ENCODE measurements around the gene TEKT3. TPM values are rescaled to one million over a fixed set of nuclear protein-coding genes. Genes with fewer than 3 reads are reported as not detected.

TEKT3 gene
- total RNA-seq, 3 donors from 2014 or later = 2.5 to 2.6 TPM; not detected in 1

DNA sequence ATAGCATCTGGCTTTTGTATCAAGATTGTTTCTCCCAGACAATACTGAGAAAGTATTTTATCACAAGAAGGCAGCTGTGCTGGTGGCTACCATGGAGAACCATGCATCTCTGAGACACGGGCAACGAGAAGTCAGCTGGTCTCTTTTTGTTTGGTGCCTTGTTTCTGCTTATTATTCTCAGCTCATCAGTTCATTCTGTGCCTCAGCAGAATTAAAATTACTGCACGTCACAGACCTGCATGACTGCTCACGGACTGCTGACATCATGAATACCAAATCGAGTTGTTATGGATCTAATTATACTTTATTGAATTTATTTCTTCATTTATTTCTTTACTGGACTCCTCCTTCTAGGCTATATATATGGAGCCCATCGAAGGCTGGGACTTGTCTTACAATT lies 57.3 kb downstream of the TEKT3 start:
- Histone ChIP-seq H3K27me3 (no peaks in the 10 kb centered on the region), H3K27ac (no peak overlapping the region), H3K36me3 (no peaks in the 10 kb centered on the region), H3K4me3 (no peak overlapping the region), H3K4me1 (no peaks in the 10 kb centered on the region), H3K9me3 (no peaks in the 10 kb centered on the region)
- TF ChIP-seq POLR2A (IDR thresholded peaks at IDR 0.05) = no peak
- intact Hi-C loops (cut with DNase I; ENCODE audit: low total_unique reads) = no loop called here
- DNase-seq (ENCODE audit: low spot score in 2 of 2) = no peak

DNA sequence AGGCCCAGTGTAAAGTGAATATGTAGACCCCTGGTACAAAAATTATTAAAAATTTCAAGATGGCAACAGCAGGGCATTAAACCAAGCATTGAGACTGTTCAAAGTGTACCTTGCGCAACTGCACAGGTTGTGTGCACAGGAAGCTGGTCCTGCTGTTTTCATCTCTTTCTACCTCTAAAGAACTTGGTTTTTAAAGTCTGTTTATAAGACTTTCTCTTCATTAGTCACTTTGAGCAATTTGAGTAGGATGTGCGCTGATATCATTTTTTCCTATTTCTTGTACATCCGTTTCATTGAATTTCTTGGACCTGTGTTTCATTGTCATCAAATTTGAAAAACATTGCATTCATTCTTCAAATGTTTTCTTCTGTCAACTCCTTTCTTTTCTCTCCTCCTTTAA lies 59.5 kb downstream of the TEKT3 start:
- intact Hi-C loops (cut with DNase I; ENCODE audit: low total_unique reads) = no loop called here
- TF ChIP-seq POLR2AphosphoS5 (IDR thresholded peaks at IDR 0.05) (no peak), POLR2A (IDR thresholded peaks at IDR 0.05) (no peak)
- TF ChIP-seq, protein P1, sequence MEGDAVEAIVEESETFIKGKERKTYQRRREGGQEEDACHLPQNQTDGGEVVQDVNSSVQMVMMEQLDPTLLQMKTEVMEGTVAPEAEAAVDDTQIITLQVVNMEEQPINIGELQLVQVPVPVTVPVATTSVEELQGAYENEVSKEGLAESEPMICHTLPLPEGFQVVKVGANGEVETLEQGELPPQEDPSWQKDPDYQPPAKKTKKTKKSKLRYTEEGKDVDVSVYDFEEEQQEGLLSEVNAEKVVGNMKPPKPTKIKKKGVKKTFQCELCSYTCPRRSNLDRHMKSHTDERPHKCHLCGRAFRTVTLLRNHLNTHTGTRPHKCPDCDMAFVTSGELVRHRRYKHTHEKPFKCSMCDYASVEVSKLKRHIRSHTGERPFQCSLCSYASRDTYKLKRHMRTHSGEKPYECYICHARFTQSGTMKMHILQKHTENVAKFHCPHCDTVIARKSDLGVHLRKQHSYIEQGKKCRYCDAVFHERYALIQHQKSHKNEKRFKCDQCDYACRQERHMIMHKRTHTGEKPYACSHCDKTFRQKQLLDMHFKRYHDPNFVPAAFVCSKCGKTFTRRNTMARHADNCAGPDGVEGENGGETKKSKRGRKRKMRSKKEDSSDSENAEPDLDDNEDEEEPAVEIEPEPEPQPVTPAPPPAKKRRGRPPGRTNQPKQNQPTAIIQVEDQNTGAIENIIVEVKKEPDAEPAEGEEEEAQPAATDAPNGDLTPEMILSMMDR (IDR thresholded peaks at IDR 0.05) = no peak
- H3K27ac ChIP-seq = no peak overlapping the region
- H3K9me3 ChIP-seq = no peaks in the 10 kb centered on the region
- H3K4me1 ChIP-seq = no peaks in the 10 kb centered on the region
- H3K36me3 ChIP-seq = no peaks in the 10 kb centered on the region
- no peaks in the 10 kb centered on the region for H3K27me3 ChIP-seq
- H3K4me3 ChIP-seq = no peak overlapping the region
- DNase-seq (ENCODE audit: low spot score in 2 of 2) = no peak

DNA sequence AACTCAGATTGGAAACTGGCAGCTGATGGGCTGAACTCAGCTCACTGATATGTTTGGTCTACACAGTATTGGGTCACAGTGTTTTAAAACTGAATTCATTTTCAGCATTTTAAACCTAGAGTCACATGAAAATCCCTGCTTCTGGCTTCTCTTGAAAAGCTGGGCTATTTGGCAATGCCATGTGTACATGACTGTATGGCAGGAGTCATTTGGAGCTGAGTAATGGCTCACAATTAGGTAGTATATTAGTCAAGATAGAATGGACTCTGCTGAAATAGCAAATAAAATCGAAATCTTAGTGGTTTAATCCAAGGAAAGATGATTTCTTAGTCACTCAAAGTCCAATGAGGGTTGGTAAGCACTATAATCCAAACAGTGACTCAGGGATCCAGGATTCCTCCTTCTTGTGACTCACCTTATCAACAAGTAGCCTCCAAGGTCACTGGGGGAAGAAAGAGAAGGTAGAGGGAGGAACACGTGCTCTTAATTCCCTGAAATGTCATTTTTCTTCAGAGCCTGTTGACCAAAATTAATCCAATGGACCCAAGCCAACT lies 62.4 kb downstream of the TEKT3 start:
- intact Hi-C loops (cut with DNase I; ENCODE audit: low total_unique reads) = no loop called here
- no peak for DNase-seq (ENCODE audit: low spot score in 2 of 2)
- TF ChIP-seq POLR2A (IDR thresholded peaks at IDR 0.05) = no peak
- TF ChIP-seq, protein P1 (IDR thresholded peaks at IDR 0.05) = no peak
- Histone ChIP-seq H3K27me3 (no peaks in the 10 kb centered on the region), H3K4me3 (no peak overlapping the region), H3K27ac (no peak overlapping the region), H3K9me3 (no peaks in the 10 kb centered on the region), H3K36me3 (no peaks in the 10 kb centered on the region), H3K4me1 (no peaks in the 10 kb centered on the region)

DNA sequence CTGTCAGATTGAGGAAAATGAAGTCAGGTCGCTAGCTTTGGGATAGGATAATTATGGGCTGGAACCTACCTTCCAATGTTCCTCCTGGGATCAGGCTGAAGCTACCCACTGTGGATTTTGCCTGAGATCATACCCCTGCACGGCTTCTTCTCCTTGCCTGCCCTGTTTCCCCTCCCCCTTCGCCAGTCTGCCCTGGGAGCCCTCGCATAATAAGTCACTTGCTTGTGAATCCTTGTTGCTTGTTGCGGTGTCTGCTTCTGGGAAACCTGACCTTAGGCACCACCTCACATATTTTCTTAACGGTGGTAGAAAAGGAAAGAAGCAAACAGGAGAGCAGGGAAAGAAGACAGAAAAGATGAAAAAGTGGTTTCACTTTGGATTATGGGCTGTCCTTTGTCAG lies 63.0 kb downstream of the TEKT3 start:
- Histone ChIP-seq H3K9me3 (no peaks in the 10 kb centered on the region), H3K4me1 (no peaks in the 10 kb centered on the region), H3K36me3 (no peaks in the 10 kb centered on the region), H3K4me3 (no peak overlapping the region), H3K27me3 (no peaks in the 10 kb centered on the region), H3K27ac (no peak overlapping the region)
- no peak for DNase-seq (ENCODE audit: low spot score in 2 of 2)
- intact Hi-C loops (cut with DNase I; ENCODE audit: low total_unique reads) = no loop called here
- TF ChIP-seq, protein P1 (IDR thresholded peaks at IDR 0.05) = no peak
- TF ChIP-seq POLR2A (IDR thresholded peaks at IDR 0.05) (no peak), POLR2AphosphoS5 (IDR thresholded peaks at IDR 0.05) (no peak)

DNA sequence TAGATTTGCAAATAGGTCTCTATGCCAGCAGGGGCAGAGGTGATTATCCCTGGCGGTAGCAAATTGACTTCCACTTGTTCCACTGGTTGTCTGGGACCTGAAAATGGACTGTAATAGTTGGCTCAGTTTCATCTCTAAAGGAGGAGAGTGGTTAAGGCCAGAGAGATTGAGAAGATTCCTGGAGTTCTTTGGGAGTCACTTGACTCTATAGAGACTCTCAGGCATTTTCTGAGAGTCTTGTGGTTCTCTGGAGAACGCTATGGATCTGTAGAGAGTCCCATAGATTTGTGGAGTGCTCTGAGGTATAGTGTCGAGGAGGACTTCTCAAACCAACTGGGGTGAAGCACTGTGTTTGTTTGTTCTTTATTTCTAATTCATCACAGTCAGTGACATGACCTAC lies 67.4 kb downstream of the TEKT3 start:
- Histone ChIP-seq H3K4me3 (no peak overlapping the region), H3K9me3 (no peaks in the 10 kb centered on the region), H3K27ac (peak overlapping the region; percentile 73 to 84), H3K36me3 (no peaks in the 10 kb centered on the region), H3K27me3 (no peaks in the 10 kb centered on the region), H3K4me1 (no peaks in the 10 kb centered on the region)
- intact Hi-C loops (cut with DNase I; ENCODE audit: low total_unique reads) = no loop called here
- TF ChIP-seq, protein P1 (IDR thresholded peaks at IDR 0.05) = no peak
- TF ChIP-seq POLR2AphosphoS5 (IDR thresholded peaks at IDR 0.05) (no peak), POLR2A (IDR thresholded peaks at IDR 0.05) (no peak)
- no peak for DNase-seq (ENCODE audit: low spot score in 2 of 2)
